Midbrain (tissue), 1 donor: ENCODE data around the gene ELK3.

Experiments used
- DNase-seq: peaks from one replicate; lab custom pipeline; 2025; lab: John Stamatoyannopoulos, UW

Gene ELK3

GRCh38 chr12:96235484-96235826, 41.3 kb downstream of the ELK3 start:
- no peak for DNase-seq

GRCh38 chr12:96236221-96236822, 42.1 kb downstream of the ELK3 start:
- DNase-seq: no peak

GRCh38 chr12:96237035-96237434, 42.9 kb downstream of the ELK3 start:
- DNase-seq: no peak

GRCh38 chr12:96237465-96238077, 43.4 kb downstream of the ELK3 start:
- DNase-seq: no peak

GRCh38 chr12:96238336-96239047, 44.3 kb downstream of the ELK3 start:
- no peak for DNase-seq

GRCh38 chr12:96239711-96240635, 45.8 kb downstream of the ELK3 start:
- no peak for DNase-seq

- DNase-seq: no peak
These were observed 46.5 kb downstream of the ELK3 start for GRCh38 chr12:96240656-96241055.

GRCh38 chr12:96241431-96241830, 47.3 kb downstream of the ELK3 start:
- no peak for DNase-seq

- DNase-seq: no peak
These were observed 47.7 kb downstream of the ELK3 start for GRCh38 chr12:96241846-96242256.

- DNase-seq: no peak
These were observed 48.4 kb downstream of the ELK3 start for GRCh38 chr12:96242597-96242996.

- DNase-seq: no peak
These were observed 50.7 kb downstream of the ELK3 start for GRCh38 chr12:96244826-96245225.

- DNase-seq: no peak
These were observed 52.8 kb downstream of the ELK3 start for GRCh38 chr12:96246926-96247505.

- no peak for DNase-seq
These were observed 53.4 kb downstream of the ELK3 start for GRCh38 chr12:96247563-96247962.

- peak; percentile 23 for DNase-seq
These were observed 54.2 kb downstream of the ELK3 start for GRCh38 chr12:96248136-96248931.

- DNase-seq: no peak
These were observed 55.3 kb downstream of the ELK3 start for GRCh38 chr12:96249196-96250118.

GRCh38 chr12:96250119-96250685, 56.0 kb downstream of the ELK3 start:
- DNase-seq: no peak

- DNase-seq: no peak
These were observed 60.9 kb downstream of the ELK3 start for GRCh38 chr12:96255077-96255476.

- no peak for DNase-seq
These were observed 62.6 kb downstream of the ELK3 start for GRCh38 chr12:96256672-96257361.

GRCh38 chr12:96257550-96258103, 63.5 kb downstream of the ELK3 start:
- DNase-seq: no peak
